MCF 10A (cell line): ENCODE measurements around the gene STUB1. TPM values are rescaled to one million over a fixed set of nuclear protein-coding genes. Genes with fewer than 3 reads are reported as not detected.

Experiments used
- BruUV-seq: library from RNA; stranded (reverse); fragments of 400-500 nt; replicated peaks from 2 replicates; lab custom pipeline; 2021; lab: Mats Ljungman, UMichigan
- CTCF ChIA-PET: fragments of 300-600 bp; sonication (Branson Sonifier 250); formaldehyde crosslinking; extraction: SDS; loops from one replicate; lab custom pipeline; 2021; ENCODE audit warnings: antibody characterized with exemption, inconsistent platforms; lab: Yijun Ruan, JAX
- POLR2A ChIA-PET: fragments of 300-600, 350-650 bp; sonication (Branson Sonifier 250); formaldehyde crosslinking; extraction: SDS; loops from one replicate; lab custom pipeline; 2020; ENCODE audit warnings: antibody characterized with exemption, inconsistent platforms; lab: Yijun Ruan, JAX
- DNase-seq: peaks from one replicate; pipeline ENCODE4 v3.0.0-alpha.2; 2018; ENCODE audit not compliant: unreplicated experiment
- H3K27ac Mint-ChIP-seq: one replicate; pipeline ENCODE4 v1.8.0; 2022; ENCODE audit warnings: mild to moderate bottlenecking, low read depth, mixed read lengths; ENCODE audit not compliant: unreplicated experiment
- H3K27me3 Mint-ChIP-seq: one replicate; pipeline ENCODE4 v1.8.0; 2022; ENCODE audit warnings: mixed read lengths; ENCODE audit not compliant: insufficient read depth, unreplicated experiment
- H3K36me3 Mint-ChIP-seq: one replicate; pipeline ENCODE4 v1.8.0; 2022; ENCODE audit warnings: mild to moderate bottlenecking, moderate library complexity, mixed read lengths; ENCODE audit not compliant: insufficient read depth, unreplicated experiment
- H3K4me1 Mint-ChIP-seq: one replicate; pipeline ENCODE4 v1.8.0; 2022; ENCODE audit warnings: mixed read lengths; ENCODE audit not compliant: insufficient read depth, unreplicated experiment
- H3K4me3 Mint-ChIP-seq: one replicate; pipeline ENCODE4 v1.8.0; 2022; ENCODE audit warnings: mild to moderate bottlenecking, moderate library complexity, mixed read lengths; ENCODE audit not compliant: unreplicated experiment
- H3K9me3 Mint-ChIP-seq: one replicate; pipeline ENCODE4 v1.8.0; 2022; ENCODE audit warnings: mixed read lengths; ENCODE audit not compliant: unreplicated experiment
- CTCF ChIP-seq: fragments of 200-600 bp; IDR thresholded peaks from one replicate; pipeline ENCODE4 v1.8.0; 2022; ENCODE audit warnings: antibody characterized with exemption, mild to moderate bottlenecking; ENCODE audit not compliant: unreplicated experiment
- intact Hi-C: fragments of 100-400 bp; cut with micrococcal nuclease; formaldehyde crosslinking; loops from 2 replicates; pipeline ENCODE4 v1.14.1; 2022
- total RNA-seq: library from RNA; stranded (reverse); gene quantifications from 2 replicates; pipeline ENCODE4 v1.2.3, GENCODE V29; 2022

Gene STUB1
- total RNA-seq, 1 experiment from 2014 or later: 124 TPM

GRCh38 chr16:647173-647902, 32.9 kb upstream of the STUB1 start:
- no peak for TF ChIP-seq CTCF
- H3K9me3 Mint-ChIP-seq: no peaks in the 10 kb centered on the region
- no TSS peak for BruUV-seq
- peak overlapping the region; percentile 38 for H3K4me3 Mint-ChIP-seq
- H3K36me3 Mint-ChIP-seq: peaks cover 35% of the 10 kb centered on the region
- CTCF ChIA-PET: interaction anchor here (0.5 to 1.4 kb wide), 8 partner anchors 12 to 77 kb away, joined by 3 to 7 read pairs (median 3); partner anchors contain the start of gene WDR24
- POLR2A ChIA-PET: interaction anchor here (0.9 to 2.8 kb wide), 9 partner anchors 10 to 68 kb away, joined by 3 to 17 read pairs (median 6); partner anchors contain the start of genes JMJD8, METTL26, RAB40C and RHOT2
- H3K27ac Mint-ChIP-seq: no peak overlapping the region
- H3K27me3 Mint-ChIP-seq: no peaks in the 10 kb centered on the region
- H3K4me1 Mint-ChIP-seq: peaks cover 17% of the 10 kb centered on the region
- no peak for DNase-seq
- intact Hi-C loops: no loop called here

- ChIA-PET CTCF (interaction anchor here (0.5 to 1.4 kb wide), 13 partner anchors 11 to 647 kb away, joined by 3 to 7 read pairs (median 3); partner anchors contain the start of gene WDR24), POLR2A (interaction anchor here (0.6 to 2.8 kb wide), 12 partner anchors 11 to 78 kb away, joined by 3 to 17 read pairs (median 4); partner anchors contain the start of genes CCDC78, JMJD8, METTL26 and RAB40C)
- TF ChIP-seq CTCF: peak; percentile 62
- no peaks in the 10 kb centered on the region for H3K27me3 Mint-ChIP-seq
- peaks cover 32% of the 10 kb centered on the region for H3K36me3 Mint-ChIP-seq
- H3K27ac Mint-ChIP-seq: peak overlapping the region; percentile 88
- no peaks in the 10 kb centered on the region for H3K9me3 Mint-ChIP-seq
- peak overlapping the region; percentile 74 for H3K4me3 Mint-ChIP-seq
- peaks cover 17% of the 10 kb centered on the region for H3K4me1 Mint-ChIP-seq
- DNase-seq: peak; percentile 63
- BruUV-seq: TSS peak; percentile 17
- intact Hi-C loops: loop anchor here (2.0 kb wide), 1 partner anchor 59 kb away; no protein-coding TSS in a partner anchor
Observed at GRCh38 chr16:648071-648780, 32.0 kb upstream of the STUB1 start.

- ChIA-PET CTCF (interaction anchor here (0.6 to 1.5 kb wide), 10 partner anchors 10 to 646 kb away, joined by 3 to 7 read pairs (median 3); partner anchors contain the start of genes RHOT2 and WDR24), POLR2A (interaction anchor here (0.6 to 2.8 kb wide), 15 partner anchors 12 to 122 kb away, joined by 3 to 17 read pairs (median 5); partner anchors contain the start of genes CAPN15, CCDC78, JMJD8 and METTL26)
- TF ChIP-seq CTCF: no peak
- Mint-ChIP-seq H3K4me3 (peak within 1 kb of the TSS; percentile 74), H3K36me3 (peaks cover 26% of the 10 kb centered on the region), H3K27ac (peak within 1 kb of the TSS; percentile 88), H3K9me3 (no peaks in the 10 kb centered on the region), H3K27me3 (no peaks in the 10 kb centered on the region), H3K4me1 (peaks cover 14% of the 10 kb centered on the region)
- DNase-seq: peak; percentile 91
- TSS peak; percentile 69 for BruUV-seq
- intact Hi-C loops: loop anchor here (2.0 kb wide), 1 partner anchor 60 kb away; no protein-coding TSS in a partner anchor
Observed at GRCh38 chr16:648781-649589, 31.2 kb upstream of the STUB1 start, which contains the start of gene WDR90. WDR90 (plus strand) TSS chr16:649365; CDS start chr16:649417, 52 bp downstream.
